Keratinocyte (primary cell): ENCODE results near the gene CTNNA3.

Experiments used
- EZH2 ChIP-seq: IDR thresholded peaks from one replicate; pipeline ENCODE4 v1.6.1; 2012; ENCODE audit warnings: inconsistent platforms, mild to moderate bottlenecking, low read length, moderate library complexity
- TF ChIP-seq, protein P1 (sequence below), 3 experiments: IDR thresholded peaks in 1 of 3; conservative IDR thresholded peaks in 1 of 3; optimal IDR thresholded peaks in 1 of 3; 2 replicates in 2 of 3; 3 replicates in 1 of 3; pipeline versions ENCODE3 to v1.5.1; 2011; ENCODE audit warnings: low read length in 3 of 3, mild to moderate bottlenecking in 3 of 3, moderate library complexity in 2 of 3, control low read depth in 1 of 3, inconsistent platforms in 1 of 3; ENCODE audit not compliant: insufficient read depth in 2 of 3; ENCODE audit errors: extremely low read depth in 1 of 3

DNA sequence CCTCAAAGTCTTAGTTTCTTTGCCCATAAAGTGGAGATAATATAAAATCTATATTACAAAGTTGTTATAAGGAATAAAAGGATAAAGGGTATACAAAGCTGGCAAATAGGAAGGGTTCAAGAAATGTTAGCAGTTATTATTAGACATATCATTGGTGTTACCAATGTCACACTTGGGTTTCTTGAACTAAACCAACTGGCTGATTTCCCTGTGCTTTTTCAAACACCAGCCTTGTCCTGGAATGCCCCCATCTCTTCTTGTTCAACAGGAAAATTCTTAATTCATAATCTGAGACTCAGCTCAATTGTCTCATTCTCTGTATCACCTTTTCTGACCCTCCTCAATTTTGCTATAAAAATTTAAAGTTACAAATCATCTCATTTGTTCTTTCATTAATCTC, 913.9 kb downstream of the CTNNA3 start:
- TF ChIP-seq, protein P1, sequence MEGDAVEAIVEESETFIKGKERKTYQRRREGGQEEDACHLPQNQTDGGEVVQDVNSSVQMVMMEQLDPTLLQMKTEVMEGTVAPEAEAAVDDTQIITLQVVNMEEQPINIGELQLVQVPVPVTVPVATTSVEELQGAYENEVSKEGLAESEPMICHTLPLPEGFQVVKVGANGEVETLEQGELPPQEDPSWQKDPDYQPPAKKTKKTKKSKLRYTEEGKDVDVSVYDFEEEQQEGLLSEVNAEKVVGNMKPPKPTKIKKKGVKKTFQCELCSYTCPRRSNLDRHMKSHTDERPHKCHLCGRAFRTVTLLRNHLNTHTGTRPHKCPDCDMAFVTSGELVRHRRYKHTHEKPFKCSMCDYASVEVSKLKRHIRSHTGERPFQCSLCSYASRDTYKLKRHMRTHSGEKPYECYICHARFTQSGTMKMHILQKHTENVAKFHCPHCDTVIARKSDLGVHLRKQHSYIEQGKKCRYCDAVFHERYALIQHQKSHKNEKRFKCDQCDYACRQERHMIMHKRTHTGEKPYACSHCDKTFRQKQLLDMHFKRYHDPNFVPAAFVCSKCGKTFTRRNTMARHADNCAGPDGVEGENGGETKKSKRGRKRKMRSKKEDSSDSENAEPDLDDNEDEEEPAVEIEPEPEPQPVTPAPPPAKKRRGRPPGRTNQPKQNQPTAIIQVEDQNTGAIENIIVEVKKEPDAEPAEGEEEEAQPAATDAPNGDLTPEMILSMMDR (optimal IDR thresholded peaks at IDR 0.05 in 1 of 3, IDR thresholded peaks at IDR 0.05 in 1 of 3, conservative IDR thresholded peaks at IDR 0.05 in 1 of 3; ENCODE audit: extremely low read depth in 1 of 3, insufficient read depth in 2 of 3, low read length in 3 of 3) = no peak
- TF ChIP-seq EZH2 = no peak
